Hepatocyte (in vitro differentiated cells): ENCODE measurements around the gene APRT. TPM values are rescaled to one million over a fixed set of nuclear protein-coding genes. Genes with fewer than 3 reads are reported as not detected.

Experiments used
- DNase-seq: peaks from one replicate; pipeline ENCODE4 v3.0.0-alpha.2; 2016; ENCODE audit warnings: low spot score
- H2AFZ ChIP-seq: fragments of 200-600 bp; sonication (generic); 2 replicates; pipeline ENCODE4 v1.6.0; 2016; ENCODE audit warnings: antibody characterized with exemption, mild to moderate bottlenecking
- H3K27ac ChIP-seq: fragments of 200-600 bp; sonication (generic); 2 replicates; pipeline ENCODE4 v1.5.1; 2016; ENCODE audit warnings: mild to moderate bottlenecking
- H3K27me3 ChIP-seq: fragments of 200-600 bp; sonication (generic); 2 replicates; pipeline ENCODE4 v1.6.1; 2016
- H3K36me3 ChIP-seq: fragments of 200-600 bp; sonication (generic); replicated peaks from 2 replicates; pipeline ENCODE4 v1.5.1; 2016; ENCODE audit warnings: low read depth; ENCODE audit not compliant: insufficient read depth
- H3K4me1 ChIP-seq: fragments of 200-600 bp; sonication (generic); 2 replicates; pipeline ENCODE4 v1.5.1; 2016; ENCODE audit warnings: mild to moderate bottlenecking, moderate library complexity; ENCODE audit not compliant: insufficient read depth
- H3K4me2 ChIP-seq: fragments of 200-600 bp; sonication (generic); 2 replicates; pipeline ENCODE4 v1.6.0; 2016
- H3K4me3 ChIP-seq: fragments of 200-600 bp; sonication (generic); 2 replicates; pipeline ENCODE4 v1.5.1; 2016; ENCODE audit warnings: mild to moderate bottlenecking
- H3K79me2 ChIP-seq: fragments of 200-600 bp; sonication (generic); 2 replicates; pipeline ENCODE4 v1.6.0; 2017; ENCODE audit warnings: mild to moderate bottlenecking
- H3K9me2 ChIP-seq: fragments of 200-600 bp; sonication (generic); replicated peaks from 2 replicates; pipeline ENCODE4 v1.6.0; 2017; ENCODE audit warnings: mild to moderate bottlenecking; ENCODE audit not compliant: insufficient read depth
- H3K9me3 ChIP-seq: fragments of 200-600 bp; sonication (generic); 2 replicates; pipeline ENCODE4 v1.5.1; 2016; ENCODE audit warnings: low read depth, mild to moderate bottlenecking
- H4K20me1 ChIP-seq: fragments of 200-600 bp; sonication (generic); 2 replicates; pipeline ENCODE4 v1.6.0; 2016; ENCODE audit warnings: mild to moderate bottlenecking; ENCODE audit not compliant: insufficient read depth, poor library complexity, severe bottlenecking
- EZH2 ChIP-seq: fragments of 200-600 bp; sonication (generic); IDR thresholded peaks from 2 replicates; pipeline ENCODE4 v1.6.1; 2016; ENCODE audit warnings: antibody characterized with exemption, mild to moderate bottlenecking, borderline replicate concordance
- EZH2phosphoT487 ChIP-seq: fragments of 200-600 bp; sonication (generic); IDR thresholded peaks from one replicate; pipeline ENCODE4 v1.6.1; 2018; ENCODE audit warnings: antibody characterized with exemption, mild to moderate bottlenecking, low read depth, moderate library complexity; ENCODE audit not compliant: unreplicated experiment, severe bottlenecking
- WGBS: methylation state at CpG from one replicate; pipeline ENCODE4 v1.1.6; 2016; ENCODE audit warnings: low lambda C conversion rate; ENCODE audit errors: missing lambda C conversion rate; 5-methylcytosine and 5-hydroxymethylcytosine counted together
- polyA plus RNA-seq: library from polyadenylated mRNA; unstranded; fragments of >200 nt; fragmentation: Nextera tagmentation; extraction: Ambion mirVana; gene quantifications from 2 replicates; pipeline ENCODE4 v1.2.1, GENCODE V29; 2016
- total RNA-seq: library from RNA; depleted of rRNA; stranded (reverse); fragments of >200 nt; gene quantifications from 2 replicates; pipeline ENCODE4 v1.2.3, GENCODE V29; 2014
- TF ChIP-seq, protein P1 (sequence below): fragments of 200-600 bp; sonication (generic); IDR thresholded peaks from 2 replicates; pipeline ENCODE4 v1.5.1; 2016; ENCODE audit warnings: antibody characterized with exemption, mild to moderate bottlenecking; ENCODE audit not compliant: poor library complexity

APRT gene
- total and polyA plus RNA-seq, 2 experiments from 2014 or later = 101 to 237 TPM

DNA sequence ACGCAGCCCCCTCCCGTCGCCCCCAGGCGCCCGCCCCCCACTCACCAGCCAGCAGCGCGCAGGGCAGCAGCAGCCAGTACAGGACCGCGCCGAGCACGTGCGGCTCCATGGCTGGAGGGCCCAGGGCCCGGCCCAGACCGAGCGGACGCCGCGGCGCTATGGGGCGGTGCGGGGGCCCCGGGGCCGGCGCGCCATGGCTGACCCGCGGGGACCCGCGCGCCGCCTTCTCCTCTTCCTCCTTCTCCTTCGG lies 26.9 kb downstream of the APRT start:
- Histone ChIP-seq H2AFZ (peak overlapping the region; percentile 66), H3K79me2 (peaks cover 44% of the 10 kb centered on the region), H3K9me2 (no peaks in the 10 kb centered on the region), H3K36me3 (no peaks in the 10 kb centered on the region), H3K9me3 (no peaks in the 10 kb centered on the region), H3K27ac (peak overlapping the region; percentile 73), H3K4me1 (peaks cover 37% of the 10 kb centered on the region), H3K4me3 (peak overlapping the region; percentile 93), H4K20me1 (peaks cover 11% of the 10 kb centered on the region), H3K4me2 (peak overlapping the region; percentile 87), H3K27me3 (no peaks in the 10 kb centered on the region)
- DNase-seq = no peak
- TF ChIP-seq EZH2phosphoT487 = no peak
- WGBS = 2% methylated on average over 18 of the region's 32 CpGs

DNA sequence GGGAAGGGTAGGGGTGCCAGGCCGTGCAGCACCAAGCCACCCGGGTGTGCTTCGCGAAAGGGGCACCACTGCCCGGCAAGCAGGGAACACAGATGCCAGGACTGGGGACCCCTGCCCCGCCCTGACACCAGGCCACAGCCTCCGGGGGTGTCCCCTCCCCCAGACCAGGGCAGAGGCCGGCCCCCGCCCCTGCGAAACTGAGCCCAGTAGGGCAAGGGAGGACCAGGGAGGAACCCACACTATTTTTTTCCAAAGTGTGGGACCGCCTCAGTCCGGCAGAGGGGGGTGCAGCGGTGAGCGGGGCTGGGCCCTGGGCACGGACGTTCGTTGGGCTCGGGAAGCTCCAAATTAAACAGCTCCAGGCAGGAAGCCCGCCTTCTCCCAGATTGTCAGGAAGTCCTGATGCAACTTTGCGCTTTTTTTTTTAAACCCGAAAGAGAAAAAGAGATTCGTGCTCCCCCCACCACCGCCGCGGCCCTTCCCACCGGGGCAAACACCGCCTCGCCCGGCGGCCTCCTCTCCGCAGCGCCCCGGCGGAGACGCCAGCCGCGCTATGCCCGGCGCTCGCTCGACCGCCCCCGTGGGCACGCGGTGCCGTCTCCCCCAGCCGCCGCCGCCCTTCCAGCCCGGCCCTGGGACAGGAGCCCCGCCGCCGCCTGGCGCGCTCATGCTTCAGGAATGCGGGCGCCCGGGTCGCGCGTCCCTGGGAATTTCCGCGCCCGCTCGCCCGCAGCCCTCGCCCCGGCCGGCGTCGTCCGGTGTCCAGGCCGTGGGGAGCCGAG lies 27.5 kb downstream of the APRT start:
- H3K4me2 ChIP-seq = peak overlapping the region; percentile 87
- peaks cover 42% of the 10 kb centered on the region for H3K4me1 ChIP-seq
- H3K9me3 ChIP-seq = no peaks in the 10 kb centered on the region
- DNase-seq = peak; percentile 89
- peak overlapping the region; percentile 93 for H3K4me3 ChIP-seq
- H3K79me2 ChIP-seq = peaks cover 49% of the 10 kb centered on the region
- TF ChIP-seq EZH2 (no peak), EZH2phosphoT487 (no peak)
- TF ChIP-seq, protein P1, sequence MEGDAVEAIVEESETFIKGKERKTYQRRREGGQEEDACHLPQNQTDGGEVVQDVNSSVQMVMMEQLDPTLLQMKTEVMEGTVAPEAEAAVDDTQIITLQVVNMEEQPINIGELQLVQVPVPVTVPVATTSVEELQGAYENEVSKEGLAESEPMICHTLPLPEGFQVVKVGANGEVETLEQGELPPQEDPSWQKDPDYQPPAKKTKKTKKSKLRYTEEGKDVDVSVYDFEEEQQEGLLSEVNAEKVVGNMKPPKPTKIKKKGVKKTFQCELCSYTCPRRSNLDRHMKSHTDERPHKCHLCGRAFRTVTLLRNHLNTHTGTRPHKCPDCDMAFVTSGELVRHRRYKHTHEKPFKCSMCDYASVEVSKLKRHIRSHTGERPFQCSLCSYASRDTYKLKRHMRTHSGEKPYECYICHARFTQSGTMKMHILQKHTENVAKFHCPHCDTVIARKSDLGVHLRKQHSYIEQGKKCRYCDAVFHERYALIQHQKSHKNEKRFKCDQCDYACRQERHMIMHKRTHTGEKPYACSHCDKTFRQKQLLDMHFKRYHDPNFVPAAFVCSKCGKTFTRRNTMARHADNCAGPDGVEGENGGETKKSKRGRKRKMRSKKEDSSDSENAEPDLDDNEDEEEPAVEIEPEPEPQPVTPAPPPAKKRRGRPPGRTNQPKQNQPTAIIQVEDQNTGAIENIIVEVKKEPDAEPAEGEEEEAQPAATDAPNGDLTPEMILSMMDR = peak; percentile 50
- H4K20me1 ChIP-seq = peaks cover 15% of the 10 kb centered on the region
- H3K27me3 ChIP-seq = no peaks in the 10 kb centered on the region
- H3K9me2 ChIP-seq = no peaks in the 10 kb centered on the region
- peak overlapping the region; percentile 66 for H2AFZ ChIP-seq
- 13% methylated on average over 10 of the region's 74 CpGs for WGBS
- no peaks in the 10 kb centered on the region for H3K36me3 ChIP-seq
- peak overlapping the region; percentile 73 for H3K27ac ChIP-seq

DNA sequence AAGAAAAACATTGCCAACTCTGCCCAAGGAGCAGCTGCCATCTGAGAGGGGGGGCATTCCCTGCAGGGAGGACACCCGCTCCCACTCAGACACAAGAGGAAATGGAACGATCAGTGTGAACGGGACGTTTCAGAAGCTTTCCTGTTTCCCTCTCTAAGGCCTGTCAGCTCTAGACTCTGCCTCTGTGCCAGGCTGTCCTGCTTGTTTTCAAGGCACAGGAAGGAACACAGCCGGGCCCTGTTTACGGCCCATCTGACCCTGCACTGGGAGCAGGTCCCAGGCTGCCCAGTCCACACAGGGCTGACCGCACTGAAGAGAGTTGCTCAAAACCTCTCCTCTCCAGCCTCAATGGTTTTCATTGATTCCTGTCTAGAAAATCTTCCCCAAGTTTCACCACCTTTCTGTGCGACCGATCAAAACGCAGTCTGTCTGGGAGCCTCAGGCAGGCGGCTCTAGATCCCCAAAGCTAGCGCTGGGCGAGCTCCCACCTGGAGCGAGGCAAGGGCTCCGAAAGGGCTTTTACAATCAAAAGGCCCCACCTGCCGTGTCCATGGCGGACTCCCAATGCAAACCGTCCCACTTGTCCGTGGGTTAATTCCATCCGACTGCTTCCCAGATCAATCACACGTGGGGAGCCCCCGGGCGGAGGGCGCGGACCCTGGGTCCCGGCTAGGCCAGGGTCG lies 28.2 kb downstream of the APRT start:
- TF ChIP-seq EZH2 = no peak
- no peak for TF ChIP-seq EZH2phosphoT487
- TF ChIP-seq, protein P1 = no peak
- H3K4me2 ChIP-seq = peak overlapping the region; percentile 87
- peaks cover 45% of the 10 kb centered on the region for H3K4me1 ChIP-seq
- H3K9me3 ChIP-seq = no peaks in the 10 kb centered on the region
- H3K79me2 ChIP-seq = peaks cover 57% of the 10 kb centered on the region
- no peaks in the 10 kb centered on the region for H3K27me3 ChIP-seq
- peak overlapping the region; percentile 93 for H3K4me3 ChIP-seq
- no peak for DNase-seq
- no peak overlapping the region for H2AFZ ChIP-seq
- H3K36me3 ChIP-seq = no peaks in the 10 kb centered on the region
- peak overlapping the region; percentile 73 for H3K27ac ChIP-seq
- H4K20me1 ChIP-seq = peaks cover 15% of the 10 kb centered on the region
- H3K9me2 ChIP-seq = no peaks in the 10 kb centered on the region
- WGBS = 77% methylated on average over 22 of the region's 27 CpGs
